ENCODE data around the gene MARS1.

MARS1 gene

DNA sequence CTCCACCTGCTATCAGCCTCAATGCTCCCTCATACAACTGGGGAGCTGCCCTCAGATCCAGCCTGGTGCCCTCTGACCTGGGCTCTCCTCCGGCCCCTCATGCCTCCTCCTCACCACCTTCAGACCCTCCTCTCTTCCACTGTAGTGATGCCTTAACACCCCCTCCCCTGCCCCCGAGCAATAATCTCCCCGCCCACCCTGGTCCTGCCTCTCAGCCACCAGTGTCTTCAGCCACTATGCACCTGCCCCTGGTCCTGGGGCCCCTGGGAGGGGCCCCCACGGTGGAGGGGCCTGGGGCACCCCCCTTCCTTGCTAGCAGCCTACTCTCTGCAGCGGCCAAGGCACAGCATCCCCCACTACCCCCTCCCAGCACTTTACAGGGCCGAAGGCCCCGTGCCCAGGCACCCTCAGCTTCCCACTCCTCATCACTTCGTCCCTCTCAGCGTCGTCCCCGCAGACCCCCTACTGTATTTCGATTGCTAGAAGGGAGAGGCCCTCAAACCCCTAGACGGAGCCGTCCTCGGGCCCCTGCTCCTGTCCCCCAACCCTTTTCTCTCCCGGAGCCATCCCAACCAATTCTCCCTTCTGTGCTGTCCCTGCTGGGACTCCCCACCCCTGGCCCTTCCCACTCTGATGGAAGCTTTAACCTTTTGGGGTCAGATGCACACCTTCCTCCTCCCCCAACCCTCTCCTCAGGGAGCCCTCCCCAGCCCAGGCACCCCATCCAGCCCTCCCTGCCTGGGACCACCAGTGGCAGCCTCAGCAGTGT lies 37.9 kb downstream of the MARS1 start:
- in situ Hi-C loops (cut with MboI; ENCODE audit: low sequenced_read_pairs) = no loop called here

DNA sequence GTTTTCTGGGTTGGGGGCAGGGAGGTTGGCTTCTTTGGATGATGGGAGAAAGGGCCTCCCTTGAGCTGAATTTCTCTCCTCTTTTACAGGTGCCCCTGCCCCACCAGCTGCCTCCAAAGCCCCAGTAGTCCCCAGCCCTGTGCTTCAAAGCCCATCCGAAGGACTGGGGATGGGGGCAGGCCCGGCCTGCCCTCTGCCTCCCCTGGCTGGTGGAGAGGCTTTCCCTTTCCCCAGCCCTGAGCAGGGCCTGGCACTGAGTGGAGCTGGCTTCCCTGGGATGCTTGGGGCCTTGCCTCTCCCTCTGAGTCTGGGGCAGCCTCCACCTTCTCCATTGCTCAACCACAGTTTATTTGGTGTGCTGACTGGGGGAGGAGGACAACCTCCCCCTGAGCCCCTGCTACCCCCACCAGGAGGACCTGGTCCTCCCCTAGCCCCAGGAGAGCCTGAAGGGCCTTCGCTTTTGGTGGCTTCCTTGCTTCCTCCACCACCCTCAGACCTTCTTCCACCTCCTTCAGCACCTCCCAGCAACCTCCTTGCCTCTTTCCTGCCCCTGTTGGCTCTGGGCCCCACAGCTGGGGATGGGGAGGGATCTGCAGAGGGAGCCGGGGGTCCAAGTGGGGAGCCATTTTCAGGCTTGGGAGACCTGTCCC lies 38.7 kb downstream of the MARS1 start:
- in situ Hi-C loops (cut with MboI; ENCODE audit: low sequenced_read_pairs) = no loop called here

DNA sequence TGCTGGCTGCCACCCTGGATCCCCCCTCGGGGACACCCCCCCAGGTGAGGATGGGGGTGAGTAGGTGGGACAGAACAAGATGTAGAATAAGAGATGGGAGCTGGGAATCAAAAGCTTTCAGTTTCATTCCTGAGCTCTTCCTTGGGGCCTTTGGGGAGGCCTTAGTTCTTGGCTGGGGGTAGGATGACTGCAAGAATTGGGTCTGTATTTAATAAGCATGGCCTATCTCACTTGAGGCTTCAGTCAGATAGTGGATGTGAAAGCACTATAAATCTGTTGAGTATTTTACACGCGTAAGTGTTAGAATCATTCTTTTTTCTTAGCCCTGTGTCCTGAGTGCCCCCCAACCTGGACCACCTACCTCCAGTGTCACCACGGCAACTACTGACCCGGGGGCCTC lies 39.3 kb downstream of the MARS1 start:
- in situ Hi-C loops (cut with MboI; ENCODE audit: low sequenced_read_pairs) = no loop called here

GRCh38 chr12:57528176-57528575 lies 40.3 kb downstream of the MARS1 start:
- in situ Hi-C loops (cut with MboI; ENCODE audit: low sequenced_read_pairs) = no loop called here

DNA sequence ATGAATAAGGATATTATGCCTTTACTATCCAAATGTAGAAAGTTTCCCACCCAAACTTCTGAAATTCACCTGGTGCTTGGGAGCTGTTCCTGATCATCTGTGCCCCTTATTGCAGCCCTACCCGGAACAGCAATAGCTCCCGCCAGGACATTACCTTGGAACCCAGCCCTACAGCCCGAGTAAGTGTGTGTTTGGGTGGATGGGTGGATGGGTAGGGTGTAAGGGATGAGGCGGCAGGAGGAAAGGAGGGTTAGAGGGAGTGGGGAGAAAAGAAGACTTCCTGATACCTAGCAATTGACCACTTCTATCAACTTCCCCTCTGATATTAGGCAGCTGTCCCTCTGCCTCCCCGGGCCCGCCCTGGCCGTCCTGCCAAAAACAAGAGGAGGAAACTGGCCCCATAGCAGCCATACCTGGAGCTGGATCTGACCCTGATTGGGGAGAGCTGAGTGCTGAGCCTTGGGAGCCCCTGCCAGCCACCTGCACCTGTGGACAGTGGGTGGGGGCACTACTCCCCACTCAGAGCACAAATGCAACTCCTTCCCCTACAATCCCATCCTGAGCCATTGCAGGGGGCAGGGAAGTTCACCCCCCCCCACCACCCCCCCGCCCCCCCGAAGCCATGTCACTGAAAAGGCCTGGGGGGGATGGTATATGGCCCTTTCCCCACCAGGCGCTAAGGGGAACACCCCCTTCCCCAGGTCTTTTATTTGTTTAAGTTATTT lies 41.1 kb downstream of the MARS1 start:
- in situ Hi-C loops (cut with MboI; ENCODE audit: low sequenced_read_pairs) = no loop called here

DNA sequence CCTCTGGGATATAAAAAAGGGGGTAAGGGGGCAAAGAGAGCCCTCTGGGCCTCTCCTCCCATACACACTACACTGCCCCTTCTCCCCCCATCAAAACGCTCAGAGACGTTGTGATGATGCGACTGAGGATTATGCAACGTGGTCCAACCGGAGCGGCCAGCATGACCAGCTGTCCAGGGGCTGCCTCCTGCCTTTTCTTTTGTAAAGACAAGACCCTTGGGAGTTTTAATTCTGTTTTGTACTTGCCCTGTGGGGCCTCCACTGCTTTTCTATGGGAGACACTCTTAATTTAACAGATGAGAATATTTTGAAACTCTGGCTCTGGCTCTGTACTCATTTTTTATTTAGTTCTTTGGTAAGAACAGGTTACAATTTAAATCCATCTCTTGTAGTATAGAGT lies 42.0 kb downstream of the MARS1 start:
- in situ Hi-C loops (cut with MboI; ENCODE audit: low sequenced_read_pairs) = no loop called here

DNA sequence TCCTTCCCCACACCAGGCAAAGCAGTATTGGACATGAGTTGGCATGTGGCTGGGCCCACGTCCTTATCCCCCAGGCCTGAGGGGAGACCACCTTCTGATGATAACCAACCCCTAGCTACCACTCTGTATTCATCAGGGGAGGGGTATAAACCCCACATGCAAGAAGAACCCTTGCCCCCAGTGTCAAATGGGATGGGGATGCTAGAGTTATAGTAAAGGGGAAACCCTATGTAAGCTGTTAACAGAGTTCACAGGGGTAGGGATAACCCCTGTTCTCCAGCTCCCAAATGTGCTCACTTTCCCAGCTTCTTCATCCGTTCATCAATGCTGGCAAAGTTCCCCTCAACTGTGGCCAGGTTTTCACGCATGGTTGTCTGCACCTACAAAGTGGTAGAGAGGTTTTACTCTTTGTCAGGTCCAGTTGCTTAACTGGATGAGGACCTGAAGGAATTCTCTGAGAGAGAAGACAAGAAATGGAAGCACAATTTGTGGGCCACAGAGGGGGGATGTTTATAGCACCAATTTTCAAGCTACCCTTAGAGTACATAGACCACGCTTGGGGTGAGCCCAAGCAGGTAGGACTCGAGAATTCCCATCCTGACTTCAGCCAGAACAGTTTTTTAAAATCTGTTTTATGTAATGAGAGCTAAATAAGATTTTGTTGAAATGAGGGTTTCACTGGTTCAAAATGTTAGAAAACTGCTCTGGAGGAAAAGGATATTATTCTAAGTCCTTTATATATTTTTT lies 42.7 kb downstream of the MARS1 start:
- in situ Hi-C loops (cut with MboI; ENCODE audit: low sequenced_read_pairs) = no loop called here

DNA sequence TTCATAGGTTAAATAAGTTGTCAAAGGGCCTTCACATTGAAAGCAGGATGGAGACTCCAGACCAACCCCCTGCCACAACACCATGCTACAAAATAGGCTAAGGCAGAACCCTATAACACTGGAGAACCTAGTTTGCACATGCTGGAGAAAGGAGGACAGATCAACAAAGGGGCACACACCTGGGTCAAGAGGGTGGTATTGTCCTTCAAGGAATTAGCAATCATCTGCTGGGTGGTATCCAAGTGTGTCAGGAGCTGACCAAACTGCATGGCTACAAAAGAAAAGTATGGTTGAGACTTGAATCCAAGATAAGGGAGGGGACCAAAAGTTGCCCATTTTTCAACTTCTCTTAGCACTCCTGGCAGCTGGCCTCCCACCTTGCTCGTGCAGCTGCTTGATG lies 44.0 kb downstream of the MARS1 start:
- in situ Hi-C loops (cut with MboI; ENCODE audit: low sequenced_read_pairs) = no loop called here

GRCh38 chr12:57533108-57533507 lies 45.2 kb downstream of the MARS1 start:
- in situ Hi-C loops (cut with MboI; ENCODE audit: low sequenced_read_pairs) = no loop called here

DNA sequence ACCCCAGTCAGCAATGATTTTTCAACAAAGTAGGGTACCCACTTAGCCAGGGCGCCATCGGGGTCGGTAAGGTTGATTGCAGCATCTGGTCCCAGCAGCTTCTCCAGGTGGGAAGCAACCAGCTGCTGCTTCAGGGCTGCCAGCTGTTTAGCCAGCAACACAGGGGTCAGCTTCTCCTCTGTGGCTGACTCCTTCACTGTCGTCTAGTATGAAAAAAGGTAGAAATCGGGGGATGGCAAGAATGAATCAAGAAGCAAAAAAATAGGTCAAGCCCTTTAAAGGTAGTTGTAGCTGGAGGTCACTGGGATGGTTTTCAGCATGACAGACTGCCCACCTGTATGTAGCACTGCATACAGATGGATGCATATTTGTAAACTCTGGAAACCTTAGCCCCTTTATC lies 46.4 kb downstream of the MARS1 start:
- in situ Hi-C loops (cut with MboI; ENCODE audit: low sequenced_read_pairs) = no loop called here

- in situ Hi-C loops (cut with MboI; ENCODE audit: low sequenced_read_pairs) = no loop called here
Observed at GRCh38 chr12:57534991-57535543, 47.2 kb downstream of the MARS1 start.

GRCh38 chr12:57535764-57536596 lies 48.1 kb downstream of the MARS1 start:
- in situ Hi-C loops (cut with MboI; ENCODE audit: low sequenced_read_pairs) = no loop called here

DNA sequence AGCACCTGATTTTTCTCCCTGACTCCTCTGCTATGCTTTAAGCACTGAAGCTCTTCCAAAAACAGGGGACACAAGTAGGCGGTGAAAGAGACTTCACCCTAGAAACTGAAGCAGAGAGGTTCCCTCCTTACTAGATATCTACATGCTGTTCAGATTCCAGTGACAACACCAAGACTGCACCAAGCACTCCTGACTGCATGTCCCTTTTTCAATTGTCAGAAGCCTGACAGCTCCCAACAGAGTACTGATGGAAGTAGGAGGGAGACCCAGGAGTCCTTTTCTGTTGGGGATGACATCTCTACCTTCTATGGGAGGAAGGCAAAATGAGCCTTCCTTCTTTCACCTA lies 48.7 kb downstream of the MARS1 start:
- in situ Hi-C loops (cut with MboI; ENCODE audit: low sequenced_read_pairs) = no loop called here

DNA sequence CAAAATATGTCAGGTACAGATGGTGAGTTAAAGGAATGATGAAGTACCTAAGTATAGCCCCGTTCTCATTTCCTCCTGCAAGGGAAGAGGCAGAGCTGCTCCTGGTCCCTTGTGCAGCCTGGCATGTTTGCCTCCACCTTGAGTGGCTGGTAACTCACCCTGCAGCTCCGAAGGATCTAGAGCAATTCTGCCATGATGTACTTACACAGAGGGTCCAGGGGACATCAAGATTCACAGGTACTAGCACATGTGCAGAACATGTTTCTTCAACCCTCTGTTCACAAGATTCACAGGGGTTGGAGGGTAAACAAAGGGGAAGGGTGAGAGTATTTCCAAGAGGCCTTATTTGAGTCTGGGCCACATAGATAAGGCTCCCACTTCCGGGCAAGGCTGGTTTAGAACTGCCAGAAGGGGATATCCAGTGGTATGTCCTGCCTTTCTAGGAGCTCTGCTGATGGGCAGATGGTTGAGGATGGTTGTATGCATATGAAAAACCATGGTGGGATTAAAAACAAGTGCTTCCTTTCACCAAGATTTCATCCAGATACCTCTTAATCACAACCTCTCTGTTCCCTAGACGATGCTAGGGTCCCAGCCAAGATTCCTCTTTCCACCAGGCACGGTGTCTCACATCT lies 51.4 kb downstream of the MARS1 start:
- in situ Hi-C loops (cut with MboI; ENCODE audit: low sequenced_read_pairs) = no loop called here

- in situ Hi-C loops (cut with MboI; ENCODE audit: low sequenced_read_pairs) = no loop called here
Observed at GRCh38 chr12:57541001-57541400, 53.1 kb downstream of the MARS1 start.

GRCh38 chr12:57541717-57542116 lies 53.8 kb downstream of the MARS1 start:
- in situ Hi-C loops (cut with MboI; ENCODE audit: low sequenced_read_pairs) = no loop called here

DNA sequence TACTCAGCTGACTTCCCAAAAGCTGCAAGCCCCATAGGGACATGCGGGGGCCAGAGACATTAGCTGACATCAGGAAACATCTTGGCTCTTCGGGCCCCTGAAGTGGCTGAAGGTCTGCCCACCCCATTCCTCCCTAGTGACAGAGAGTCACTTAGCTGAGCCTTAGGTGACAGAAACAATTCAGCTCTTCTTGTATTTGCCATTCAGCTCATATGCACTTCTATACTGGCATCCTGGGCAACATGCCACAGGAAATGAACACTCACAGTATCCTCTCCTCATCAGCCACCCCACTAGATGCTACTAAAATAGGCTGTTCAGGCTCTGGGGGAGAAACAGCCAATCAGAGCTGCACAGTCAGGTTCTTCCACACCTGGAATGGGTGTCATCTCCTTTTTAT lies 55.7 kb downstream of the MARS1 start:
- in situ Hi-C loops (cut with MboI; ENCODE audit: low sequenced_read_pairs) = no loop called here

- in situ Hi-C loops (cut with MboI; ENCODE audit: low sequenced_read_pairs) = no loop called here
Observed at GRCh38 chr12:57545809-57546437, 58.1 kb downstream of the MARS1 start.

Measured in HL-60/S4 treated with phorbol 12-myristate 13-acetate at 8.2 ng/mL for 4 days and 3 days (cell line).